Measurements from ENCODE around the gene NREP.

GRCh38 chr5:111772456-111773122 is 15.6 kb upstream of the NREP start:
- TF ChIP-seq EZH2phosphoT487 (IDR thresholded peaks at IDR 0.05; ENCODE audit: insufficient read depth, low read depth) (no peak), EZH2 (IDR thresholded peaks at IDR 0.05; ENCODE audit: insufficient read depth, poor library complexity, severe bottlenecking) (no peak)
